H9 (cell line): ENCODE measurements around the gene HRC. TPM values are rescaled to one million over a fixed set of nuclear protein-coding genes. Genes with fewer than 3 reads are reported as not detected.
A peak's percentile ranks its signal among the peaks of the same experiment; 100 is the strongest.

Experiments
- DNase-seq: peaks from one replicate; pipeline ENCODE4 v3.0.0-alpha.2; 2017
- H2AFZ ChIP-seq: one replicate; pipeline ENCODE4 v1.6.1; 2013; ENCODE audit warnings: mild to moderate bottlenecking, low read length, control low read depth, moderate library complexity
- H2AK5ac ChIP-seq: 2 replicates; pipeline ENCODE4 v1.6.1; 2013; ENCODE audit warnings: low read length, control low read depth, mixed read lengths; ENCODE audit not compliant: insufficient read length
- H2BK120ac ChIP-seq: one replicate; pipeline ENCODE4 v1.6.1; 2013; ENCODE audit warnings: low read depth, mild to moderate bottlenecking, low read length, control low read depth, inconsistent platforms; ENCODE audit not compliant: poor library complexity, severe bottlenecking
- H2BK12ac ChIP-seq: 2 replicates; pipeline ENCODE4 v1.6.1; 2013; ENCODE audit warnings: low read length, control low read depth, mixed read lengths, low read depth; ENCODE audit not compliant: insufficient read length
- H2BK15ac ChIP-seq: 2 replicates; pipeline ENCODE4 v1.6.1; 2013; ENCODE audit warnings: low read depth, low read length, control low read depth
- H2BK20ac ChIP-seq: one replicate; pipeline ENCODE4 v1.6.1; 2013; ENCODE audit warnings: low read depth, mild to moderate bottlenecking, low read length, control low read depth, inconsistent platforms; ENCODE audit not compliant: poor library complexity, severe bottlenecking
- H2BK5ac ChIP-seq: 2 replicates; pipeline ENCODE4 v1.6.1; 2013; ENCODE audit warnings: low read length, control low read depth, mixed read lengths; ENCODE audit not compliant: insufficient read length
- H3K14ac ChIP-seq: 2 replicates; pipeline ENCODE4 v1.6.1; 2013; ENCODE audit warnings: low read length, control low read depth; ENCODE audit not compliant: insufficient read depth
- H3K18ac ChIP-seq: 2 replicates; pipeline ENCODE4 v1.6.1; 2013; ENCODE audit warnings: low read depth, mild to moderate bottlenecking, mixed read lengths, low read length, control low read depth; ENCODE audit not compliant: insufficient read length
- H3K23ac ChIP-seq: 2 replicates; pipeline ENCODE4 v1.6.1; 2013; ENCODE audit warnings: low read length, control low read depth, mixed read lengths, low read depth; ENCODE audit not compliant: insufficient read length
- H3K23me2 ChIP-seq: 2 replicates; pipeline ENCODE4 v1.6.1; 2013; ENCODE audit warnings: low read depth, mild to moderate bottlenecking, mixed read lengths, low read length, control low read depth; ENCODE audit not compliant: insufficient read length, poor library complexity, severe bottlenecking
- H3K27ac ChIP-seq: 2 replicates; pipeline ENCODE4 v1.5.1; 2013; ENCODE audit warnings: low read length, control low read depth, mixed read lengths, low read depth; ENCODE audit not compliant: insufficient read length
- H3K27me3 ChIP-seq: 2 replicates; pipeline ENCODE4 v1.6.1; 2013; ENCODE audit warnings: low read length, control low read depth, inconsistent platforms; ENCODE audit not compliant: insufficient read depth
- H3K4ac ChIP-seq: 2 replicates; pipeline ENCODE4 v1.6.1; 2013; ENCODE audit warnings: low read depth, mild to moderate bottlenecking, control low read depth, inconsistent platforms, low read length, moderate library complexity
- H3K4me1 ChIP-seq: 2 replicates; pipeline ENCODE4 v1.6.1; 2013; ENCODE audit warnings: low read length, control low read depth, inconsistent platforms; ENCODE audit not compliant: insufficient read depth
- H3K4me2 ChIP-seq: 2 replicates; pipeline ENCODE4 v1.6.1; 2013; ENCODE audit warnings: low read length, control low read depth, mixed read lengths; ENCODE audit not compliant: insufficient read length, insufficient read depth
- H3K56ac ChIP-seq: 2 replicates; pipeline ENCODE4 v1.6.1; 2013; ENCODE audit warnings: low read depth, mild to moderate bottlenecking, mixed read lengths, low read length, control low read depth; ENCODE audit not compliant: insufficient read length
- H3K79me1 ChIP-seq: 2 replicates; pipeline ENCODE4 v1.6.1; 2013; ENCODE audit warnings: low read depth, mild to moderate bottlenecking, moderate library complexity, low read length, control low read depth, inconsistent platforms; ENCODE audit not compliant: insufficient read depth, poor library complexity, severe bottlenecking
- H3K79me2 ChIP-seq: 2 replicates; pipeline ENCODE4 v1.6.1; 2013; ENCODE audit warnings: low read length, control low read depth, inconsistent platforms; ENCODE audit not compliant: insufficient read depth
- H3K9ac ChIP-seq: 2 replicates; pipeline ENCODE4 v1.6.1; 2013; ENCODE audit warnings: low read length, control low read depth, mixed read lengths; ENCODE audit not compliant: insufficient read length; ENCODE audit errors: extremely low read depth
- H3K9me3 ChIP-seq: one replicate; pipeline ENCODE4 v1.6.1; 2013; ENCODE audit warnings: low read depth, low read length, inconsistent platforms; ENCODE audit not compliant: control insufficient read depth
- H3T11ph ChIP-seq: one replicate; pipeline ENCODE4 v1.6.1; 2013; ENCODE audit warnings: mild to moderate bottlenecking, low read length, control low read depth, inconsistent platforms
- H4K20me1 ChIP-seq: one replicate; pipeline ENCODE4 v1.6.1; 2013; ENCODE audit not compliant: control insufficient read depth, insufficient read length, insufficient read depth
- H4K5ac ChIP-seq: 2 replicates; pipeline ENCODE4 v1.6.1; 2013; ENCODE audit warnings: low read depth, mild to moderate bottlenecking, mixed read lengths, low read length, control low read depth; ENCODE audit not compliant: insufficient read length
- H4K8ac ChIP-seq: replicated peaks from 2 replicates; pipeline ENCODE4 v1.6.1; 2013; ENCODE audit warnings: low read length, control low read depth, mixed read lengths, low read depth; ENCODE audit not compliant: insufficient read length
- H4K91ac ChIP-seq: 2 replicates; pipeline ENCODE4 v1.6.1; 2013; ENCODE audit warnings: low read depth, mild to moderate bottlenecking, moderate library complexity, mixed read lengths, low read length, control low read depth; ENCODE audit not compliant: insufficient read length
- H3K27ac Mint-ChIP-seq, 3 experiments: 2 replicates in 2 of 3; 3 replicates in 1 of 3; pipeline ENCODE4 v1.8.0; 2020 to 2021; ENCODE audit warnings: mixed read lengths in 3 of 3, mild to moderate bottlenecking in 1 of 3, moderate library complexity in 1 of 3
- H3K27me3 Mint-ChIP-seq: 2 replicates; pipeline ENCODE4 v1.8.0; 2021; ENCODE audit warnings: low read depth, mild to moderate bottlenecking, moderate library complexity, mixed read lengths
- H3K36me3 Mint-ChIP-seq, 3 experiments: 2 replicates in 2 of 3; 3 replicates in 1 of 3; pipeline ENCODE4 v1.8.0; 2020 to 2021; ENCODE audit warnings: low read depth in 3 of 3, mixed read lengths in 3 of 3; ENCODE audit not compliant: insufficient read depth in 1 of 3
- H3K4me1 Mint-ChIP-seq, 2 experiments: 2 replicates each; pipeline ENCODE4 v1.8.0; 2020; ENCODE audit warnings: mixed read lengths in 2 of 2
- H3K4me3 Mint-ChIP-seq, 2 experiments: 2 replicates in 1 of 2; 3 replicates in 1 of 2; pipeline ENCODE4 v1.8.0; 2020 to 2021; ENCODE audit warnings: mild to moderate bottlenecking in 2 of 2, mixed read lengths in 2 of 2, moderate library complexity in 1 of 2
- H3K9me3 Mint-ChIP-seq, 2 experiments: 2 replicates in 1 of 2; 3 replicates in 1 of 2; pipeline ENCODE4 v1.8.0; 2020; ENCODE audit warnings: mild to moderate bottlenecking in 2 of 2, mixed read lengths in 2 of 2, moderate library complexity in 1 of 2
- WGBS: extraction: QIAGEN DNeasy Blood & Tissue Kit; methylation state at CpG from one replicate; pipeline ENCODE4 v1.1.7; 2013; ENCODE audit warnings: missing lambda C conversion rate, low lambda C conversion rate, mixed read lengths; ENCODE audit not compliant: insufficient read length; ENCODE audit errors: extremely low coverage; 5-methylcytosine and 5-hydroxymethylcytosine counted together
- total RNA-seq: library from RNA; stranded (reverse); gene quantifications from 2 replicates; pipeline ENCODE4 v1.2.1, GENCODE V29; 2021
- TF ChIP-seq, protein P1 (sequence below): fragments of 200-600 bp; sonication (generic); conservative IDR thresholded peaks from 3 replicates; pipeline ENCODE4 v1.8.0; 2021; ENCODE audit warnings: antibody characterized with exemption, mild to moderate bottlenecking

The HRC gene
- total RNA-seq, 1 experiment from 2014 or later = 1.8 TPM

GRCh38 chr19:49133621-49134454, 21.4 kb downstream of the HRC start:
- Histone ChIP-seq H4K20me1 (no peaks in the 10 kb centered on the region), H3K23me2 (peaks cover 3% of the 10 kb centered on the region), H4K5ac (no peak overlapping the region), H3K56ac (no peak overlapping the region), H3K4ac (no peak overlapping the region), H3K4me1 (peaks cover 1% of the 10 kb centered on the region; the same call in 1 of the 2 replicates), H2AK5ac (no peak overlapping the region), H3K9ac (no peak overlapping the region), H2BK120ac (no peak overlapping the region), H3K14ac (no peak overlapping the region; the same call in 1 of the 2 replicates), H3K23ac (no peak overlapping the region), H2BK20ac (no peak overlapping the region), H4K8ac (no peak overlapping the region), H3K79me1 (no peaks in the 10 kb centered on the region), H3K27me3 (no peaks in the 10 kb centered on the region), H2BK5ac (no peak overlapping the region), H2BK15ac (no peak overlapping the region), H2BK12ac (no peak overlapping the region), H3K9me3 (no peaks in the 10 kb centered on the region), H3K4me2 (no peak overlapping the region), H3T11ph (no peak overlapping the region), H3K27ac (no peak overlapping the region), H3K18ac (no peak overlapping the region), H2AFZ (peak overlapping the region; percentile 86), H3K79me2 (no peaks in the 10 kb centered on the region), H4K91ac (no peak overlapping the region)
- H3K36me3 Mint-ChIP-seq = peaks cover 40 to 55% (median 46%) of the 10 kb centered on the region in 3 experiments
- no CpG with 5 or more reads among the region's 42 CpGs for WGBS
- peaks cover 0 to 3% of the 10 kb centered on the region in 2 experiments; a peak in 1 of 5 replicates for H3K9me3 Mint-ChIP-seq
- TF ChIP-seq, protein P1, sequence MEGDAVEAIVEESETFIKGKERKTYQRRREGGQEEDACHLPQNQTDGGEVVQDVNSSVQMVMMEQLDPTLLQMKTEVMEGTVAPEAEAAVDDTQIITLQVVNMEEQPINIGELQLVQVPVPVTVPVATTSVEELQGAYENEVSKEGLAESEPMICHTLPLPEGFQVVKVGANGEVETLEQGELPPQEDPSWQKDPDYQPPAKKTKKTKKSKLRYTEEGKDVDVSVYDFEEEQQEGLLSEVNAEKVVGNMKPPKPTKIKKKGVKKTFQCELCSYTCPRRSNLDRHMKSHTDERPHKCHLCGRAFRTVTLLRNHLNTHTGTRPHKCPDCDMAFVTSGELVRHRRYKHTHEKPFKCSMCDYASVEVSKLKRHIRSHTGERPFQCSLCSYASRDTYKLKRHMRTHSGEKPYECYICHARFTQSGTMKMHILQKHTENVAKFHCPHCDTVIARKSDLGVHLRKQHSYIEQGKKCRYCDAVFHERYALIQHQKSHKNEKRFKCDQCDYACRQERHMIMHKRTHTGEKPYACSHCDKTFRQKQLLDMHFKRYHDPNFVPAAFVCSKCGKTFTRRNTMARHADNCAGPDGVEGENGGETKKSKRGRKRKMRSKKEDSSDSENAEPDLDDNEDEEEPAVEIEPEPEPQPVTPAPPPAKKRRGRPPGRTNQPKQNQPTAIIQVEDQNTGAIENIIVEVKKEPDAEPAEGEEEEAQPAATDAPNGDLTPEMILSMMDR = no peak
- peak overlapping the region in 1 of 3 experiments; percentile 48; a peak in 1 of 7 replicates for H3K27ac Mint-ChIP-seq
- DNase-seq = peak; percentile 90
- peaks cover 20 to 44% of the 10 kb centered on the region in 2 experiments for H3K4me1 Mint-ChIP-seq
- H3K27me3 Mint-ChIP-seq = peaks cover 1% of the 10 kb centered on the region
- peak overlapping the region; percentile 52 to 61; a peak in 3 of 5 replicates for H3K4me3 Mint-ChIP-seq
